Fibroblast of skin of scalp (primary cell): Measurements from ENCODE around the gene RAD18.

Source experiments
- DNase-seq: peaks from one replicate; pipeline ENCODE4 v3.0.0-alpha.2; 2013

RAD18 gene

GRCh38 chr3:8864402-8865350 is 98.6 kb downstream of the RAD18 start:
- DNase-seq: no peak

GRCh38 chr3:8863891-8864290 is 99.4 kb downstream of the RAD18 start:
- DNase-seq: no peak

GRCh38 chr3:8857720-8858367 is 105.4 kb downstream of the RAD18 start:
- DNase-seq: no peak

GRCh38 chr3:8856721-8857120 is 106.6 kb downstream of the RAD18 start:
- peak; percentile 84 for DNase-seq

GRCh38 chr3:8856071-8856470 is 107.2 kb downstream of the RAD18 start:
- DNase-seq: no peak

- peak; percentile 68 for DNase-seq
Observed at GRCh38 chr3:8854656-8855055, 108.6 kb downstream of the RAD18 start.

GRCh38 chr3:8853081-8853480 is 110.2 kb downstream of the RAD18 start:
- DNase-seq: peak; percentile 9

- DNase-seq: no peak
Observed at GRCh38 chr3:8852511-8852910, 110.8 kb downstream of the RAD18 start.

GRCh38 chr3:8851703-8852102 is 111.6 kb downstream of the RAD18 start:
- DNase-seq: peak; percentile 95

- peak; percentile 99 for DNase-seq
Observed at GRCh38 chr3:8848696-8849131, 114.6 kb downstream of the RAD18 start.

- DNase-seq: no peak
Observed at GRCh38 chr3:8847317-8847716, 116.0 kb downstream of the RAD18 start.

- peak; percentile 34 for DNase-seq
Observed at GRCh38 chr3:8846176-8846575, 117.1 kb downstream of the RAD18 start.

- DNase-seq: peak; percentile 87
Observed at GRCh38 chr3:8845641-8846040, 117.6 kb downstream of the RAD18 start.

- DNase-seq: no peak
Observed at GRCh38 chr3:8843347-8843746, 119.9 kb downstream of the RAD18 start.

- no peak for DNase-seq
Observed at GRCh38 chr3:8842293-8842692, 121.0 kb downstream of the RAD18 start.

GRCh38 chr3:8841472-8841871 is 121.8 kb downstream of the RAD18 start:
- no peak for DNase-seq

GRCh38 chr3:8840556-8840955 is 122.7 kb downstream of the RAD18 start:
- DNase-seq: peak; percentile 65

- no peak for DNase-seq
Observed at GRCh38 chr3:8839607-8840325, 123.5 kb downstream of the RAD18 start.

- no peak for DNase-seq
Observed at GRCh38 chr3:8838765-8839423, 124.4 kb downstream of the RAD18 start.

GRCh38 chr3:8838234-8838633 is 125.0 kb downstream of the RAD18 start:
- no peak for DNase-seq

- DNase-seq: peak; percentile 78
Observed at GRCh38 chr3:8837162-8837561, 126.1 kb downstream of the RAD18 start.

- DNase-seq: no peak
Observed at GRCh38 chr3:8836096-8836495, 127.2 kb downstream of the RAD18 start.

- no peak for DNase-seq
Observed at GRCh38 chr3:8835385-8835784, 127.9 kb downstream of the RAD18 start.
